GM18861 (cell line): Measurements from ENCODE around the gene STPG4.

Experiments
- ATAC-seq: cut with Tn5 transposase; IDR thresholded peaks from one replicate; pipeline ENCODE4 v1.9.1; 2021; ENCODE audit not compliant: unreplicated experiment

STPG4 gene

DNA sequence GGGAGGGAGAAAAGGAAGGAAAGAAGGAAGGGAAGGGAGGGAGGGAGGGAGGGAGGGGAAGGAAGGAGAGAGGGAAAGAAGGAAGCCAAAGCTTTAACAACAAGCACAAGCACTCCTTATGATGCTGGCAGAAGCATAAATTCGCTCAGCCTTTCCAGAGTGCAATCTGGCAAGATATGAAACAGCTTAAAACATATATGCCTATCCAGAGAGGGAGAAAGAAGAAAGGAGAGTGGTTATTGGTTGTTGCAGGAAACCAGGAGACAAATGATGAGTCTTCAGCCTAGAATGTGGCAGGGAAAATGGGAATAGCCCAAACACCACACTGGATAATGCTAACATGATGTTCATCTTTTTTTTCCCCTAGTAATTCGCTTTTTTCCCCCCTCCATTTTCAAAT is 64.0 kb downstream of the STPG4 start:
- ATAC-seq: no peak

DNA sequence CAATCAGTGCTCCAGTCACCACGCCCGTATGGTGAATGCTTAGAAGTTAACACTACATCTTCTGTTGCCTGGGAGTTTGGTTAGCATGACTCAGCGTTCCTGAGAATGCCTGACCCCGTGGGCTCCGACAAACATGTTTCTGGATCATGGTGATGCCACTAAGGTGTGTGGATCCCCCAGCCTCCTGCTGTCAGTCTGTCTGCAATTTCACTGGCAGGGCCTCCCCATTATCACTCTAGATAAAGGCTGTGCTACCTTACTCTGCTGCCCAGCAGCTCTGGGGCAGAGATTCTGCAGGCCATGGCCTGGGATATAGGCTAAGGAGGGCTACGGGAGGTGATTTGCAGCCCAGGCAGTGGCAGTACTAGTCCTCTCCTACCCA is 66.0 kb downstream of the STPG4 start:
- no peak for ATAC-seq

DNA sequence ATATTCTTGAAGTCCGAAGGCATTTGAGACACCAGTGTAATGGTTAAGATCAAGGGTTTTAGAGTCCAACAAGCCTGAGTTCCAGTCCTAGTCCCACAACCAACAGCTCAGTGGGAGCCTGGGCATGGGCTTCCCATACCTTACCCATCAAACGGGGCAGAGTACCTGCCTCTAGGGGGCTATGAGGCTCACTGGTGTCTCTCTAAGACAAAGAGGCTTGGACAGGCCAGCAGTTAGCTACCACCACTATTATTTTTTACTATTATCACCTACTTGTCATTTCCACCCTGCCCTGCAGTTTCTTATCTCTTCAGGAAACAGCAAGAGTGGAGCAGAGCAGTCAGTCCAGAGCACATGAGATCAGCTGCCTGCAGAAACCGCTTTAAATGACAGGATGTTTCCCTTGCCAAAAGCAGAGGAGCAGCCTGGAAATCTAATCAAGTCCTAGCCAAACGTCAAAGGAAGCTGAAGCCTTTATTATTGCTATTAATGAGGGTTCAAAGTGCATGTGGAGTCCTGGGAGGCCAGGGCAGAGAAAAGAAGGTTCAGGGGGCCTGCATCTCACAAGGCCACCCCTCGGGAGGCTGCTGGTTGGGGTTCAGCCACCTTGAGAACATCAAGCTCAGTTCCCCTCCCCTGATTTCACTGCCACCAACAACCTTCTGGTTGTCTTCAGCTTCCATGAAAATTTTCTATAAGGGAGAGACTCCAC is 66.6 kb downstream of the STPG4 start:
- no peak for ATAC-seq

DNA sequence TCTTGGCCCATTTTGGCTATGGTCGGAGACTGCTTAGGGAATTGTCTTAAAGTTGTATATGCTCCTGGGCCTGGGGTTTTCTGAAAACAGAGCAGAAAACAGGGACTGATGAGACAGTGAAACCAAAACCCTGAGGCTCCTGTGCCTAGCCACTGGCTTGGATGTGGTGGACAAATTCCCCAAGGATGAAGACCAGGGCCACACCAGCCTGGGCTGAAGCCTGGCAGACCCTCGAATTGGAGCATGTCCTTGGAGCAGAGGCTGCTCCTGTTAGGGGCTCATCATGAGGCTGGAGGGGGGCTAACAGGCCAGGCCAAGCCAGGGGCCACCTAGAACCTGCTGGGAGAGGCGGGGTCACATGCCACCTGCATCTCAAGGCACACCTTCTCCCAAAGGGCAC is 68.1 kb downstream of the STPG4 start:
- no peak for ATAC-seq

DNA sequence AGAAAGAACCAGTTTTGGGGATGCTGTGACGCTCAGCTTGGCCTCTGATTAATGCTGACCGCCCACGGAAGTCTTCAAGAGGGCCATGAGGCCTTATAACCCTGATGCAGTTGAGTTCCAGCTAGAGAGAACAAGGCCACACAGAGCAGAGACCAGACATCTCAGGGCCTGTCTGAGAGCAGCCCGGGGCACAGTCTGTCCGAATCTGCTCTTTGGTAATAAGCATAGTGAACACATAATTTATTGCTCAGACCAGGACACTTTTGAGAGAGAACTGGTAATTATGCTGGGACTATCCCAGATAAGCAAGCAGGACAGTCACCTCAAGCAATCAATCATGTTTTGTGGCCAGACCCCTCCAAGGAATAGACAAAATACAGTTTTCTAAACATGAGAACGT is 68.5 kb downstream of the STPG4 start:
- no peak for ATAC-seq

DNA sequence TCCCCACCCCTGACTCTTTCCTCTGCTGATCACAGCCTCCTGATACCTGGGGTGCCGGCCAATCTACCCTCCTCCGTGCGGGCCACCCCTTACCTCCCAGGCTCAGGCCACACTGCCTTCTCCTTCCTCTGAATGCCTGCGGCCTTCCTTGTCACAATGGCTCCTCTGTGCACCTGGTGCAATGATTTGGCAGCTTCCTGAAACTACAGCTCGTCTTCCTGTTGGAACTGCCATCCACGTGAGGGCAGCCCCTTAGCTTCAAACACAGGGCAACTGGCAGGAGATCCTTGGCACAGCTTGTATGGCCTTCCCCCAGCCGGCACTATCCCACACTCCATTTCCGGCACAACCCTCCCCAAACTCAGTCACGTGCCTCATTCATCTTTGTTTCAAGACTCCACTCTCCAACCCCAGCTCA is 69.0 kb downstream of the STPG4 start:
- no peak for ATAC-seq

DNA sequence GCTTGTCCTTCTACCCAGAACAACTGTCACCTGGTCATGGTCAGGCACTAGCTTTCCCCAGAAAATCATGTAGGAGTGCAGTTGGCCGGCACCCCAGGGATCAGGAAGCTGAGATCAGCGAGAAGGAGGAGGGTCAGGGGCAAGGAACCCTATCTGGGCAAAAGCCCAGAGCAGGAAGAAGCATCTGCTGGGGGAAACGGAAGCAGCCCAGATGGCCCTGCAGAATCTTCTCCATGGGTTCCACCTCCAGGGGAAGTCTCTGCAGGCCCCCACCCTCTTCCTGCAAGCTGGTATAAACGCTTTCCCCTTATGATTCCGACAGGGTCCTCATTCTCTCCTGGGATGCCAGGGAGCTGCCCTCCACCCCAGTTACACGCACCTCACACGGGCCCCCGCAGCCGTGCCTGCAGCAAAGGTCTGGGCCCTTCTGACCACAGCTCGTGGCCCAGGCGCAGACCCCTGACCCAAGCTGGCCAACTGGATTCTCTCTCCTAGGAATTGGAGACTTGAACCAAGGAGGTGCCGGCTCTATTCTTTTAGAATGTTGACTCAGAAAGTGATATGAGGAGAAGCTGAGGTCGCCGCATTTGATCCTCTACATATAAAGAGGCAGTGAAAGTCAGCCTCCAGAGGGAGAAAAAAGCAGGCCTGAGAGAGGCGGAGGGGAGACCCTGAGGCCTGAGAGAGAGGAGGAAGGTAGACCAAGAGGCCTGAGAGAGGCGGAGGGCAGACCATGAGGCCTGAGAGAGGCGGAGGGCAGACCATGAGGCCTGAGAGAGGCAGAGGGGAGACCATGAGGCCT is 71.0 kb downstream of the STPG4 start:
- no peak for ATAC-seq

DNA sequence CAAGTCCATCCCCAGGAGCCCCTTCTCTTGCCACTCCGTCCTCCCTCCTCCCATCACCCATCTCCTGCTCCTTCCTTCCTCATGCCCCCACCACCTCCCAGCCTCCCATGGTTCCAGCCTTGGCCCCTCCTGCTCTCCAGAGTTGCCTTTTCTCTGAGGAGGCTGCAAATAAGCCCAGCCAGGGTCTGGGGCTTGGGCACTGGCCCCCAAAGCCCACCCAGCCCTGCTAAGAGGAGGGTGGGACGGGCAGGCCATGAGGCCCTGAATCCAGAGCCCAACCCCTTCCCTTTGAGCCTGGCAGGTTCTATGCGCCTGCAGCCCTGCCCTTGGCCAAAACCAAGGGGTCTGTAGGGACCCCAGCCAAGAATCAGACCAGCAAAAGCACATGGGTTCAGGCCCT is 71.6 kb downstream of the STPG4 start:
- ATAC-seq: no peak

DNA sequence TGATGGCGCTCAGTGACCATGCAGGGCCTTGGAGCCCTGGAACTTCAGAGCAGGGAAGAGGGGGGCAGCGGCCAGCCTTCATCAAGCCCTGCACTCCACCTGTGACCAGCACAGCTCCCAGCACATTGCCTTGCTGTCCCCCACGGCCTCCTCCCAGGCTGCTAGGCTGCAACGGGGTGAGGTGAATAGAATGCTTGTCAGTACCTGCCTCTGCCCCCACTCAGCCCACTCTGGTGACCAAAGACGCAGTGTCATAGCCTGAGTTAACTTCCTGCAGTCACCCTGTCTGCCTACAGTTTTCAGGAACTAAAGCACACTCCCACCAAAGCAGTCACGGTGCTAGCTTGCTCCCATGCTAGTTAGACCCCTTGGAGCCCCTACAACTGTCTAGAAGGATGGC is 72.1 kb downstream of the STPG4 start:
- no peak for ATAC-seq

DNA sequence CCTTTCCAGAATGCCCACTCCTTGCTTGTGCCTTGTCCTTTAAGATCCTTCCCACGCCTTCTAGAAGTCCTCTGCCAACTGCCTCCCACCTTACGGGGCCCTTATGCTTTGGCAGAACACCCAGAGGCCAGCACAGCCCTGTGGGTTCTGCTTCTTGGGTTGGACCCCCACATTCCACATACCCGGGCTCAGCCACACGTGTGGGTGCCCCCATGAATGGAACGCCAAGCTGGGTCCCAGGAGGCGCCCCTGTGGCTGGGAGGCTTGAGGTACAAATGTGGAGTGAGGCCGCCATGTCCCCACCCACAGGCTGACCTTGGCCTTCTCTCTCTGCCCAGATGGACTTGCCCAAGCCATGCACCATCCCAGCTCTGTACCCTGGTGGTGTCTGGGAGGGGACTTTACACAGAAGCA is 74.2 kb downstream of the STPG4 start:
- no peak for ATAC-seq

DNA sequence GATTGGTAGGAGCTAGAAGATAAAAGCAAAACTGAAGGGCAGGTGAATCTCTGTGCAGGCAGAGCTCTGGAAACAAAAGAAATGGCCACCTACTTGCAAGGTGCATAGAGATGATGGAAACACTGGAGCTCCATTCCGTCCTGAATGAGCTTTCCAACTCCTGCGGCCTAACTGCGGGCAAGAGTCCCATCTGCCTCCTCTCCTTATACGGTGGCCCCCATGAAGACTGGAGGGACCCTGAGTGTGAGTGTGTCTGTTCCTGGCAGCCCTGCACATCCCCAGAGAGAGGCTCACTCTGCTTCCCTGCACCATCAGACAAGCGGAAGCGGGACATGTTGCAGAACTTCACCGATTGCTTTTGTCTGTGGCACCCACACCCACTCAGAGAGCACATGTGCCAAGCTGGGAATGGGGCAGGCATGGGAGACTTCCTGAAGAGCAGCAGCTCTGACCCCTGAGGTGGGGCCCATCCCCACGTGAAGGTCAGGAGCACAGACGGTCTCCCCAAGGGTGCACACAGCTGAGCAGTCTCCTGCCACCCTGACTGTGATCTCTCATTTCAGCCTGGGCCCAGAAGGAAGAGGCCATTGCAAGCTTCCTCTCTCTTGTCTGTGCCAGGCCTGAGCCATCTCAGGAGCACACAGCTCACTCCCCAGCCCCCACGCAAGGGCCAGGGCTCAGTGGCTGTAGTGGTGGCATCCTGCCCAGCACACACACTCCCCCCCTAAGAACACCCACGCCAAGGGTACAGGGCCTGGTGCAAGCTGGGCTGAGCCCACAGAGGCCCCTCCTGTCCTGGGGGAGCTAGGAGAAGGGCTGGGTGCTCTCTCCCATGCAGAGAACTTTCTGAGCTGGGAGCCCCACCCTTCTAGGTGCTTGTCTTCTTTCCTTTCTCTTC is 75.3 kb downstream of the STPG4 start:
- no peak for ATAC-seq

DNA sequence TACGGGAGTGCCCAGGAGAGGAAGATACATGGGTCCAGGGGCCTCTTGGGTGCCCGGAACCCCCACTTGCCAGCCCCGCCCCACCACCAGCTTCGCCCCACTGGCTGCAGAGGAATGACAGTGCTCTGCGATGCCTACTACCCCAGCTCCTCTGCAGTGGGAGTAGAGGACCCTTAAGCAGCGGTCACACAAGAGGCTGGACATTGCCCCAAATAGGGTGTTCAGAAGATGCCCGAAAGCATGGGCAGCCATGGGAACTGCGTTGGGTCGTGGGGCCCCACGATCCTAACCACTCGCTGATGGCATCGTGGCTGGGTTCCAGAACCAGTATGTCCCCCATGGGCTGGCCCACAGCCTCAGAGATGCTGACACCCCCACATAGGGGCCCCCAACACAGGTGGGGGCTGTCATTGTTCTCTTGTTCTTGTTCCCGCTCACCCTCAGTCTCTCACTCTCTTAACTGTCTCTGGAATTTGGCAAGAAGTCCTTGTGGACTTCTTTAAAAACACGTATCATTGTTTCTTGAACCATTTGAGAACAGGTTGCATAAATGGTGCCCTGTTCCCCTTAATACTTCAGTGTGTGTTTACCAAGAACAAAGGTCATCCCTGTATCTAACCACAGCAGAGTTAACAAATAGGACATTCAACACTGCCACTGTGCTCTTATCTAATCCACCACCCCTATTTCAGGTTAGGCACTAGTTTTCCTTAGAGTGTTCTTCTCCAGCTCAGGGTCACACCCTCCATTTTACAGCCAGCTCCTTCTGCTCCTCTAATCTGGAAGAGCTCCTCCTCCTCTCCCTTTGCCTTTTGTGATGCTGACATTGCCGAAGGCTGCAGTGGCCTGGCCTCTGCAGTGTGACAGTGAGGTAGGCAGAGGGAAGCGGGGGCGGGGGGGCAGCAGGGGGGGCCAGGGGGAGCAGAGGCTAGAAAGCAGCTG is 76.3 kb downstream of the STPG4 start:
- no peak for ATAC-seq

DNA sequence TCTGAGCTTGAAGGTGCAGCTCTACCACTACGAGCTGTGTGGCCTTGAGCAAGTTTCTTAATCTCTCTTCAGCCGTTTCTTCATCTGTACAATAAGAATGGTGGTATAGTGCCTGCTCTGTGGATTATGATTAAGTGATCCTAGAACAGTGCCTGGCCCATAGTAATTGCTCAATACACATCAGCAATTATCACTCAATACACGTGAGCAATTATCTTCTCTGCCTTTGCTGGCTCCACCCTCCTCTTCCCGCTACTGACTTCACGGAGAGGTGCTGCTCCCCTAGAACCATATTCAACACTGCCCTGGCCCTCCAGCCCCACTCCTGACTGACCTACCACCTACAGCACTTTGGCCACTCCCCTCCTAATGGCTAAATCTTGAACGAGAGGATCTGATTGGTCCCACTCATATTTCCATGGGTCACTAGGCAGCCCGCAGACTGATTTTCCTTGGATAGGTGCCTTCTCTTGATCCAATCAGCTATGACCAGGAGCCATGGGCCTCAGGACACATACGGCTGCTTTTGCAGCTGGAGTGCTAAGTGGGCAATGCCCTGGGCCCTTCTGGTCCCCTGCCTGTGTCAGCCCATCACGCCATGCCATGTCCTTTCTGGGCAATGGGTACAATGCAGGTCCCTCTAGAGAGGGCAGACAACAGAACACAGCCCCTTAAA is 77.5 kb downstream of the STPG4 start:
- ATAC-seq: no peak

DNA sequence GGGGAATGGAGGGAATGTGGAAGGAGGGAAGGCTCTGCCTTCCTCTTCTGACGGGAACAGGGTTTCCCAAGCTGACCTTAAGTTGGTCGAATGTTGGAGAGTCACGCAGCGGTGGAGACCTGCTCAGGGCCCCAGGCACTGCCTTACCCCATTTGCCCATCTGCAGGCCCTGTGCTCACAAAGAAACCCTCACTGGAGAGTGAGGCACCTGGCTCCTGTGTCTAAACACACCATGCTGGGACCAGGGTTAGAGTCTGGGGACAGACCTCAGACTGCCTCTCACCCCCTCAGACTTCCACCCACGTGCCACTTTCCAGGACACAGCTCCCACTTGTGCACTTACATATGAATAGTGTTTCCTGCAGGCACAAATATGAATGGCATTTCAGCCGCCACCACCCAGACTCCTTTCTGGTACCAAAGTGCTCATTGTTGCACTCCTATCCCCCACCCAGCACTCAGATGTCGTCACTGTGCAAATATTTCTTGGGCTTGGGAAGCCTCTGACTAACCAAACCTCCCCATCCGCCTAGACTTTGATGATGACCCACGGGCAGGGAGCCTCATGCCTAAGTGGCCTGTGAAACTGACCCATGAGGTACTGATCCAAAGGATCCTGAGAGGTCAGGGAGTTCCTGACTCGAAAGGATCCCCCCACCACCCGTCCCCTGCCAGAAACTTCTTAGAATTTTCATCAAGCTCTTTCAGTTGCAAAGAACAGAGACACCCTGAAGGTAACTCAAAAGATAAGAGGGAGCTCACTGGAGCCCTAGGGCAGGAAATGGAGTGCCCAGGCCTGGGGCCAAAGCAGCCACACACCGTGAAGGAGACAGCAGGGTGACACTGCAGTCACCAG is 78.3 kb downstream of the STPG4 start:
- ATAC-seq: no peak

DNA sequence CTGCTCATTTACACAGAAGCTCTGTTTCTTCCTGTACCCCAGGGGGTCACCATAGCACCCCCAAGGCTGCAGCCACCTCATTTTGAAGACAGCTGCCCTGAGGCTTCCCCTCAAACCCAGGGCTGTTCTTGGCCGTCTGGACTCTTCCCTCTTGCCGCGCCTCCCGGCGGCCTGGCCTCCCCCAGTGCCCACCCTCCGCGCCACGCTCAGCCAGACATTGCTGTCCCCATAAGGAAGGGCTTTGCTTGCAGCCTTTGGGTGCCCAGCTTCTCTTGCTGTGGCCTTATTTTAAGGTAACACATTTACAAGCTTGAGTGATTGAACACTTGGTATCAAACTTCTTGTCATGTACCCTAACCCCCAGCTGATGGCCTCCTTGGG is 79.0 kb downstream of the STPG4 start:
- no peak for ATAC-seq

DNA sequence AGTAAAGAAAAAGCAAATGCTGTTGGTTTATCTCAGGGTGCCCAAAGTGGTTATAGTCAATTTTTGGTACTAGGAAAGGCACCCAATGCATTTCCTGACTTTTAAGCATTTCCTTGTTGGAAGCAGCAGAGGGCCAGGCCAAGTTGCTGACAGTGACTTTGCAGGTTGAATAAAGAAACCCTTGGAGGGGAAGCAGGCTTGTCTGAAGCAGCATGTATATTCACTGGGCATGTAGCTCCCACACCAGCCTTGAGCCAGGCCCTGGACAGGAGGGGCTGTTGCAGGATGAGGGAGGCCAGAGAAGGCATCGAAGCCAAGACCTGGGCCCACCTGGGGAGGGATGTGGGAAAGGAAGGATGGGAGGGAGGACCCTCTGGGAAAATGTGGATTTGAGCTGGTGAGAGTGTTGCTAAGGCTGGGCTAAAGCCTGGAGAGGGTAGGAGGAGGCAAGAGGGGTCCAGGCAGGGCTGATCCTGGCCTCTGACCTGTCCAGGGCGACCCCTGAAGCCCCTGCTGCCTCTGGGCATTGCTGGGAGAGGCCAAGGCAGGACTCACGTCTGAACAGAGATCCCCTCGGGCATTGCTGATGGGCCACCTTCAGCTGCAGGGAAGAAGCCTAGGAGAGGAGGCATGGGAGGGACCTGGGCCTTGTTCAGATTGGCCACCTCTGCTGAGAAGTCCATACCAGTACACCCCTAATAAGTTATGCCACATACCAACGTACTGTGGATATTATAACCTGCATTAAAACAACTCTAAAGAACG is 79.6 kb downstream of the STPG4 start:
- no peak for ATAC-seq

DNA sequence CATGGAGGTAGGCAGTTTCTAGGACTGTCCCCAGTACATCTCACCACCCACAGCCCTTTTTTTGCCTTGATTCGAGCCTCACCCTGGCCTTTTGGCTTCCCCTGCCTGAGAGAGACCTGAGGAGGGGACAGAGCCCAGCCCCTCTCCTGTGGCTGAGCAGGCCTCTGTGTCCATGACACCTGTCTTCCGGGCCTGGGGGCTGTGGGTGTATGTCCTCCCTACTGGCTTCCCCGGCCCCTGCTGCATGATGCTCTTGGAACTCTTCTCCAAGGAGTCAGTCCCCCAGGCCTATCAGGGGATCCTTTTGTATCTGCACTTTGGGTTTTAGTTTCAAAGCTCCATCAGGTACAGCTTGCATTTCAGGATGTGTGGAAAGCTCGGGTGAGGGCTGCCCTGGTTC is 80.4 kb downstream of the STPG4 start:
- no peak for ATAC-seq

DNA sequence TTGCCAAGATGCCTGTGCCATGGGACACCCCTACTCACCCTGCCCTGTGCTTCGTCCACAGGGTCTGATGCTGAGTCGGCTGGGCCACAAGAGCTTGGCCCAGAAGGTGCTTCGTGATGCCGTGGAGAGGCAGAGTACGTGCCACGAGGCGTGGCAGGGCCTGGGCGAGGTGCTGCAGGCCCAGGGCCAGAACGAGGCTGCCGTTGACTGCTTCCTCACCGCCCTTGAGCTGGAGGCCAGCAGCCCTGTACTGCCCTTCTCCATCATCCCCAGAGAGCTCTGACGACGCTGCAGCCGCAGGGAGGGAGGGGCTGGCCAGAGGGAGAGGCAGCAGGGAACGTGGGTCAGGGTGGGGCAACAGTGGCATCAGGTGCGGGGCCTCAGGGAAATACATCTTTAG is 81.5 kb downstream of the STPG4 start:
- ATAC-seq: no peak
